ENCODE measurements around the gene SLC13A5.

DNA sequence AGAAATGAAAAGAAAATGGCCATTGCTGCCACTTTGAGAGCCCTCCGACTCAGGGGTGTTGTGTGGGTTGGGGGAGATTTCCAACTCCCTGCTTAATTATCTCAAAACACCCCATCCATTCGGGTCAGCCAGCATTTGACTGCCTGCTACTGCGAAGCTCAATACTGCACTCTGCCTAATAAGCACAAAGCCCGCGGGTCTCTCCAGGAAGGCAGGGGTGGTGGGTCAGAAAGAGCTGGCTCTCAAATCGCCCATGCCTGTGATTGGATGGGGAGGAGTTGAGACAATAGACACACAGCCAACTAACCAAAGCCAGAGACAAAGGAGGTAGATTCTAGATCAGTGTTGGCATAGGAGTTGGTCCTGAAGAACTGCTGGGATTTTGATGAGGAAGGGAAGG is 40.4 kb upstream of the SLC13A5 start:
- TF ChIP-seq EZH2 (IDR thresholded peaks at IDR 0.05; ENCODE audit: borderline replicate concordance, low read length): no peak
- TF ChIP-seq, protein P1, sequence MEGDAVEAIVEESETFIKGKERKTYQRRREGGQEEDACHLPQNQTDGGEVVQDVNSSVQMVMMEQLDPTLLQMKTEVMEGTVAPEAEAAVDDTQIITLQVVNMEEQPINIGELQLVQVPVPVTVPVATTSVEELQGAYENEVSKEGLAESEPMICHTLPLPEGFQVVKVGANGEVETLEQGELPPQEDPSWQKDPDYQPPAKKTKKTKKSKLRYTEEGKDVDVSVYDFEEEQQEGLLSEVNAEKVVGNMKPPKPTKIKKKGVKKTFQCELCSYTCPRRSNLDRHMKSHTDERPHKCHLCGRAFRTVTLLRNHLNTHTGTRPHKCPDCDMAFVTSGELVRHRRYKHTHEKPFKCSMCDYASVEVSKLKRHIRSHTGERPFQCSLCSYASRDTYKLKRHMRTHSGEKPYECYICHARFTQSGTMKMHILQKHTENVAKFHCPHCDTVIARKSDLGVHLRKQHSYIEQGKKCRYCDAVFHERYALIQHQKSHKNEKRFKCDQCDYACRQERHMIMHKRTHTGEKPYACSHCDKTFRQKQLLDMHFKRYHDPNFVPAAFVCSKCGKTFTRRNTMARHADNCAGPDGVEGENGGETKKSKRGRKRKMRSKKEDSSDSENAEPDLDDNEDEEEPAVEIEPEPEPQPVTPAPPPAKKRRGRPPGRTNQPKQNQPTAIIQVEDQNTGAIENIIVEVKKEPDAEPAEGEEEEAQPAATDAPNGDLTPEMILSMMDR (conservative IDR thresholded peaks at IDR 0.05 in 1 of 2, IDR thresholded peaks at IDR 0.05 in 1 of 2; ENCODE audit: extremely low read depth in 1 of 2, insufficient read depth in 1 of 2, low read depth in 1 of 2, low read length in 2 of 2): no peak
